ENCODE measurements around the gene MAP4K5.

- TF ChIP-seq JUND (IDR thresholded peaks at IDR 0.05) (no peak), YY1 (IDR thresholded peaks at IDR 0.05) (no peak), EGR1 (IDR thresholded peaks at IDR 0.05; ENCODE audit: low read depth in 2 of 2) (no peak), CTCF (IDR thresholded peaks at IDR 0.05; ENCODE audit: low read depth, low read length, missing input control) (no peak), FOXA1 (IDR thresholded peaks at IDR 0.05) (no peak), ATF3 (IDR thresholded peaks at IDR 0.05) (no peak), HNF4G (IDR thresholded peaks at IDR 0.05) (no peak), ZBTB33 (IDR thresholded peaks at IDR 0.05) (no peak), RAD21 (IDR thresholded peaks at IDR 0.05) (no peak), TAF1 (conservative IDR thresholded peaks at IDR 0.05) (no peak), MAX (IDR thresholded peaks at IDR 0.05) (no peak), FOXA2 (IDR thresholded peaks at IDR 0.05) (no peak)
Measured at GRCh38 chr14:50516091-50516490, 16.3 kb downstream of the MAP4K5 start.

All from liver (tissue), 3 donors.